GM08714 (cell line): Measurements from ENCODE around the gene STRBP.

Source experiments
- H3K4me3 ChIP-seq: fragments of 200-500 bp; sonication (Bioruptor generic); 2 replicates; pipeline ENCODE4 v1.5.1; 2014; ENCODE audit warnings: mild to moderate bottlenecking, low read length, inconsistent platforms
- ZNF274 ChIP-seq: IDR thresholded peaks from 2 replicates; pipeline ENCODE4 v1.6.1; 2012; ENCODE audit warnings: mild to moderate bottlenecking, low read depth, low read length

The STRBP gene

GRCh38 chr9:123128591-123128990, 139.8 kb downstream of the STRBP start:
- TF ChIP-seq ZNF274, result no peak

GRCh38 chr9:123127512-123128075, 140.8 kb downstream of the STRBP start:
- H3K4me3 ChIP-seq, result no peak overlapping the region
- TF ChIP-seq ZNF274, result no peak

More at GRCh38 chr9:123128591-123128990, 139.8 kb downstream of the STRBP start:
- H3K4me3 ChIP-seq, result no peak overlapping the region

DNA sequence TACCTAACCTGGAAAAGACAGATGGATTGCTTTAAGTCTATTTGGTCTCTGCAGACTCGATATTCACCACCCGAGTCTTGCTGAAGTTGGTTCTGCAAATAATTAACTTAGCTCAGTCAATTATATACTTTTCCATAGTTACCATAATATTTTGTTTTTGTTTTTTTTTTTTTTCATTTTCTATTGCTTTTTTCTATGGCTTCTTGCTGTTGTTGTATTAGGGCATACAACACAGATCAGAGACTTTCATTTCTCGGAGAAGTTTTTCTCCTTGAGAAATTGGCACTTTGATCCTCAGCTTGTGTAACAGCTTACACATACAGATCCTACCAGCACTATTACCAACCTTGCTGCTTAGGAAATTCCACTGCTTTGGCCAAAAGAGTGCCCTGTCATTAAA, 146.9 kb downstream of the STRBP start:
- no peak for TF ChIP-seq ZNF274
- H3K4me3 ChIP-seq, result no peak overlapping the region

GRCh38 chr9:123120953-123121352, 147.4 kb downstream of the STRBP start:
- no peak overlapping the region for H3K4me3 ChIP-seq
- no peak for TF ChIP-seq ZNF274

DNA sequence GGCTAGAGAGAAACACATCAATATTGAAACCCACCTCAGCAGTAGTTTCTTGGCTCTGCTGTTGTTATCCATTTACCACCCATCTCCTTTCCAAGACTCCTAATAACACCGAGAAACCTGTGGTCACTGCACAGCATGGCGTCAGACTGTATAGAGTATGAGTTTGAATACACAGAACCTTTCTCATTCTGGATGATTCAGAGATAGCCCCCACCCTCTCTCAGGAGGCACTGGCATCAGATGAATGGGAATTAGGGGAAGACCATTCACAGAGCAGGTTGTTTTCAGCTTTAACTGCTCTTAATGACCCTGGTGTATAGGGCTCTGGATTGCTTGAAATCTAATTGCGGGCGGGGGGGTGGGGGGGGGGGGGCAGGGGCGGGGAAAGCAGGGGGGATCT, 148.3 kb downstream of the STRBP start:
- no peak overlapping the region for H3K4me3 ChIP-seq
- no peak for TF ChIP-seq ZNF274

DNA sequence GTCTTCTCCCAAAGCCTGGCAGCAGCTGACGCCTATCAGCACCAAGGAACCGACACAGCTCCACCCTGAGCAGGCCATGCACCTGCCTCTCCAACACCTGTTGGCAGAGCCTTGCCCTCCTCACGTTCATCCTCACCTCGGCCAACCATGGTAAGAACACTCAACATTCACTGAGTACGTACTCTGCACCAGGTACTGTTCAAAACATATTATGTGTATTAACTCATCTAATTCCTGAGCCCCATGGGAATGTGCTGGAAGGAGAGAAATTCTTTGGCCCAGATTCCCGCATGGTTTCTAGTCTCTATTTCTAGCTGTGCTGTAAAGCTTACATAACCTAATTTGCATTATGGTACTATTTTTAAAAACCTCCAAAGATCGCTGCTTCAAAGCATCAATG, 148.8 kb downstream of the STRBP start:
- H3K4me3 ChIP-seq, result no peak overlapping the region
- TF ChIP-seq ZNF274, result no peak

- H3K4me3 ChIP-seq, result no peak overlapping the region
- no peak for TF ChIP-seq ZNF274
Measured at GRCh38 chr9:123116036-123116435, 152.3 kb downstream of the STRBP start.

- H3K4me3 ChIP-seq, result no peak overlapping the region
- no peak for TF ChIP-seq ZNF274
Measured at GRCh38 chr9:123115146-123115913, 153.1 kb downstream of the STRBP start.

DNA sequence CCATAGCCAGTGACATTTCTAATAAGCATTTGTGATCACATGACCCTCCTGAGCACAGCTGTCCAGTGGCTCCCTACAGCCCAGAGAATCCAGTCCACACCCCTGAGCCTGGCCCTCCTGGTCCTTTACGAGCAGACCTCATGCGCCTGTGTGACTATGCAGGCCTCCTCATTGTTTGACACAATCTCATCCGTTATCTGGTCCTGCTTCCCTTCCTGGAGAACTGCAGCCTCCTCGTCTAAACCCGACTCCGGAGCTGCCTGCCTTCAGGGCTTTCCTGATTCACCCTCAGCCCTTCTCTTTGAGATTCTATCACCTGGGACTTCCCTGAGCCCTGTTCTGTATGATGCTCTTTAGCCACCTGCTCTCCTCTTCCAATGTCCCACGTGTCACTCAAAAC, 155.2 kb downstream of the STRBP start:
- no peak for TF ChIP-seq ZNF274

DNA sequence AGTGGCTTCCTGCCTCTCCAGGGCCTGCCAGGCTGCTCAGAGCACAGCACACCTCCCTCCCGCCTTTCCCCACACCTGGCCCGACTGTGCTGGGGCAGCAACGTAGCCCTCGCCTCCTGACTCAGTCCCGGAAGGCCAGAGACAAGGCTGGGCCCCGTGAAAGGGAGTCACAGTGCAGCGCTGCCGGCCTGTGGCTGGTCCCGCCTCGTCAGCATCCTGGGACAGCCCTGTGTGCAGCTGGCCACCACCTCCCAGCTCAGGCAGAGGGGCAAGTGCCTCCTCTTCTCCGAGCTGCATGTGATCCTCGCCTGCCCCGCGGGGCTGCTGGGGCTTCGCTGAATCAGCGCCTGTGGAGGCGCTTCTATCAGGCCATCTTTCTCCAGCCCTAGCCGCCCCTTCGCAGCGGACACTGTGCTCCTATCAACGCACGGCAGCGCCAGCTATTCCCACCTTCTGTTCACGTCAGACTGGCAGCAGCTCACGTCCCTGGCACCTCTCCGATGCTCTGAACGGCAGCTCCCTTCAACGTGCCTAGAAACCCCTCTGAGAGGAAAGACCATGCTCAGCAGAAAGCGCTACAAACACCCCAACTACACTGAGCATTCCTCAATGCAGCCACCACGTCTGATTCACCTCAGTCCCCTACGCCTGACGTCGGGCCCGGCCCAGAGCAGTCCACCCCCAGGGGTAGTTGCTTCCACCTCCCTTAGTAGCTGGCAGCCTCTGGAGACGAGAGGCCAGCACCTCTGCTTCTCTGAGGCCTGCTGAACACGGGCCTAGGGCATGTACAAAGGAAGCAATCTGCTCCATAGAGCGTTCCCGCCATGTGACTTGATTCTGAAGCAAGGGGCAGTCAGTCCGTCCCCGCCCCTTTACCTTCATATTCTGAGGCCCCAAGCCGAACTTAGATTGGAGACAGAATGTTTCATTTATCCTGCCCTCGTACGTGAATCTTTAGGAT, 156.1 kb downstream of the STRBP start:
- TF ChIP-seq ZNF274, result no peak
- no peak overlapping the region for H3K4me3 ChIP-seq

More for the DNA sequence above, 155.2 kb downstream of the STRBP start:
- H3K4me3 ChIP-seq, result no peak overlapping the region

GRCh38 chr9:123111427-123112014, 156.9 kb downstream of the STRBP start:
- no peak for TF ChIP-seq ZNF274
- H3K4me3 ChIP-seq, result no peak overlapping the region

GRCh38 chr9:123109540-123110279, 158.7 kb downstream of the STRBP start:
- no peak overlapping the region for H3K4me3 ChIP-seq
- no peak for TF ChIP-seq ZNF274

DNA sequence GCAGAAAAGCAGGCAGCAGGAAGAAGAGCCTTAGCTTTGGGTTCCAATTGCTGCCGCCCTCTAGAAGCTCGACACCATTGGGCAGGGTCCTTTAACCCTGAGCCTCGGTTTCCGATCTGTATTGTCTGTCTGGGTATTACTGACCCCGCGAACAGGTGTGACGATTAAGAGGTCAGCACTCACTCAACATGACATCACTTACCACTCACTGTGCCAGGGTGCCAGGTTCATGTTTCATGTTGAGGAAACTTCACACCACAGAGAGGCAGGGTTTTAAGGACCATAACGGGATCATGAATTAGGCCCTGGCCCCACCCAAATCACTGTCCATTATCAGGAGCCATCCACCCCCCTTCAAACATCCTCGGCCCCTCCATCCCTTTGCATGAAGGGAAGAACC, 159.4 kb downstream of the STRBP start:
- no peak for TF ChIP-seq ZNF274
- H3K4me3 ChIP-seq, result no peak overlapping the region
